Trophoblast cell (in vitro differentiated cells and primary cell): Measurements from ENCODE around the gene ALS2CL.

Experiments
- DNase-seq, 2 donors: peaks; one replicate each; pipeline ENCODE4 v3.0.0-alpha.2; 2016
- H2AFZ ChIP-seq: 2 replicates; pipeline ENCODE4 v1.6.1; 2013; ENCODE audit warnings: low read length, moderate library complexity, mild to moderate bottlenecking; ENCODE audit not compliant: insufficient read depth, poor library complexity
- H2AK5ac ChIP-seq: 2 replicates; pipeline ENCODE4 v1.6.1; 2013; ENCODE audit warnings: mild to moderate bottlenecking, low read length
- H2BK120ac ChIP-seq: 2 replicates; pipeline ENCODE4 v1.6.1; 2013; ENCODE audit warnings: low read length, mild to moderate bottlenecking, moderate library complexity; ENCODE audit not compliant: insufficient read depth, poor library complexity
- H2BK12ac ChIP-seq: 2 replicates; pipeline ENCODE4 v1.6.1; 2013; ENCODE audit warnings: mild to moderate bottlenecking, low read length, moderate library complexity
- H2BK5ac ChIP-seq: 2 replicates; pipeline ENCODE4 v1.6.1; 2013; ENCODE audit warnings: low read length, low read depth, moderate library complexity, mild to moderate bottlenecking; ENCODE audit not compliant: poor library complexity
- H3K14ac ChIP-seq: 2 replicates; pipeline ENCODE4 v1.6.1; 2013; ENCODE audit warnings: mild to moderate bottlenecking, low read length
- H3K18ac ChIP-seq: 2 replicates; pipeline ENCODE4 v1.6.1; 2013; ENCODE audit warnings: mild to moderate bottlenecking, low read length
- H3K23ac ChIP-seq: 2 replicates; pipeline ENCODE4 v1.6.1; 2013; ENCODE audit warnings: low read length
- H3K27ac ChIP-seq: 2 replicates; pipeline ENCODE4 v1.5.1; 2013; ENCODE audit warnings: low read depth, mild to moderate bottlenecking, inconsistent platforms, low read length, moderate library complexity
- H3K27me3 ChIP-seq: 2 replicates; pipeline ENCODE4 v1.6.1; 2013; ENCODE audit warnings: inconsistent platforms, mild to moderate bottlenecking, low read length, moderate library complexity; ENCODE audit not compliant: insufficient read depth
- H3K36me3 ChIP-seq, 2 experiments: 1 replicate in 1 of 2; 2 replicates in 1 of 2; pipeline ENCODE4 v1.6.1; 2013; ENCODE audit warnings: low read length in 2 of 2, mild to moderate bottlenecking in 2 of 2, moderate library complexity in 1 of 2; ENCODE audit not compliant: insufficient read depth in 2 of 2, control insufficient read depth in 1 of 2
- H3K4ac ChIP-seq: 2 replicates; pipeline ENCODE4 v1.6.1; 2013; ENCODE audit warnings: low read depth, mild to moderate bottlenecking, low read length, moderate library complexity
- H3K4me1 ChIP-seq, 2 experiments: 1 replicate in 1 of 2; 2 replicates in 1 of 2; pipeline ENCODE4 v1.6.1; 2013; ENCODE audit warnings: low read length in 2 of 2, mild to moderate bottlenecking in 2 of 2, moderate library complexity in 1 of 2; ENCODE audit not compliant: insufficient read depth in 2 of 2, control insufficient read depth in 1 of 2
- H3K4me2 ChIP-seq: 2 replicates; pipeline ENCODE4 v1.6.1; 2013; ENCODE audit warnings: inconsistent platforms, mild to moderate bottlenecking, low read length, moderate library complexity
- H3K4me3 ChIP-seq: 2 replicates; pipeline ENCODE4 v1.5.1; 2013; ENCODE audit warnings: mild to moderate bottlenecking, low read depth, low read length, inconsistent platforms
- H3K79me1 ChIP-seq: one replicate; pipeline ENCODE4 v1.6.1; 2013; ENCODE audit warnings: low read length
- H3K79me2 ChIP-seq: 2 replicates; pipeline ENCODE4 v1.6.1; 2013; ENCODE audit warnings: low read length, mild to moderate bottlenecking; ENCODE audit not compliant: control insufficient read depth, insufficient read depth, poor library complexity
- H3K9ac ChIP-seq: 2 replicates; pipeline ENCODE4 v1.6.1; 2013; ENCODE audit warnings: mild to moderate bottlenecking, low read length
- H3K9me3 ChIP-seq: 2 replicates; pipeline ENCODE4 v1.6.1; 2013; ENCODE audit warnings: low read depth, mild to moderate bottlenecking, control low read depth, inconsistent platforms, low read length; ENCODE audit not compliant: insufficient read depth
- H4K12ac ChIP-seq: 2 replicates; pipeline ENCODE4 v1.6.1; 2013; ENCODE audit warnings: low read depth, mild to moderate bottlenecking, low read length, moderate library complexity
- H4K8ac ChIP-seq: 2 replicates; pipeline ENCODE4 v1.6.1; 2013; ENCODE audit warnings: low read depth, mild to moderate bottlenecking, low read length, moderate library complexity
- H4K91ac ChIP-seq: one replicate; pipeline ENCODE4 v1.6.1; 2013; ENCODE audit warnings: low read depth, mild to moderate bottlenecking, low read length, moderate library complexity
- WGBS: extraction: QIAGEN DNeasy Blood & Tissue Kit; methylation state at CpG from one replicate; pipeline ENCODE4 v1.1.7; 2013; ENCODE audit warnings: missing lambda C conversion rate; ENCODE audit not compliant: insufficient read length, insufficient coverage; ENCODE audit errors: extremely low coverage; 5-methylcytosine and 5-hydroxymethylcytosine counted together

Gene ALS2CL

GRCh38 chr3:46673151-46674030 lies 20.1 kb downstream of the ALS2CL start:
- H3K9me3 ChIP-seq, result no peaks in the 10 kb centered on the region
- no peak overlapping the region for H2BK120ac ChIP-seq
- no peak for DNase-seq
- H3K23ac ChIP-seq, result no peak overlapping the region
- no peak overlapping the region for H2BK12ac ChIP-seq
- H3K4ac ChIP-seq, result no peak overlapping the region
- H3K36me3 ChIP-seq, result peaks cover 3 to 4% of the 10 kb centered on the region in 2 experiments
- no peak overlapping the region for H3K14ac ChIP-seq
- no peak overlapping the region for H2AK5ac ChIP-seq
- no peak overlapping the region for H3K4me2 ChIP-seq
- H3K79me1 ChIP-seq, result no peaks in the 10 kb centered on the region
- H3K4me1 ChIP-seq, result no peaks in the 10 kb centered on the region
- H4K8ac ChIP-seq, result no peak overlapping the region
- no peak overlapping the region for H2AFZ ChIP-seq
- no peaks in the 10 kb centered on the region for H3K79me2 ChIP-seq
- H4K12ac ChIP-seq, result no peak overlapping the region
- H3K18ac ChIP-seq, result no peak overlapping the region
- no peak overlapping the region for H2BK5ac ChIP-seq
- H3K4me3 ChIP-seq, result no peak overlapping the region
- H4K91ac ChIP-seq, result no peak overlapping the region
- no peak overlapping the region for H3K27ac ChIP-seq
- no CpG with 5 or more reads among the region's 10 CpGs for WGBS
- no peak overlapping the region for H3K9ac ChIP-seq
- H3K27me3 ChIP-seq, result no peaks in the 10 kb centered on the region

- no peaks in the 10 kb centered on the region for H3K27me3 ChIP-seq
- H3K79me2 ChIP-seq, result no peaks in the 10 kb centered on the region
- H4K8ac ChIP-seq, result no peak overlapping the region
- H3K27ac ChIP-seq, result no peak overlapping the region
- H3K4me2 ChIP-seq, result no peak overlapping the region
- no peak overlapping the region for H3K4me3 ChIP-seq
- whole genome bisulfite sequencing, result no CpG with 5 or more reads among the region's 6 CpGs
- H4K91ac ChIP-seq, result no peak overlapping the region
- H3K36me3 ChIP-seq, result peaks cover 3 to 4% of the 10 kb centered on the region in 2 experiments
- no peak overlapping the region for H2BK120ac ChIP-seq
- H3K9ac ChIP-seq, result no peak overlapping the region
- H4K12ac ChIP-seq, result no peak overlapping the region
- no peak overlapping the region for H2BK5ac ChIP-seq
- H3K9me3 ChIP-seq, result no peaks in the 10 kb centered on the region
- H2BK12ac ChIP-seq, result no peak overlapping the region
- H3K79me1 ChIP-seq, result no peaks in the 10 kb centered on the region
- H3K14ac ChIP-seq, result no peak overlapping the region
- DNase-seq, result no peak
- no peak overlapping the region for H2AK5ac ChIP-seq
- H3K18ac ChIP-seq, result no peak overlapping the region
- H3K23ac ChIP-seq, result no peak overlapping the region
- no peak overlapping the region for H3K4ac ChIP-seq
- no peaks in the 10 kb centered on the region for H3K4me1 ChIP-seq
- no peak overlapping the region for H2AFZ ChIP-seq
Observed at GRCh38 chr3:46672349-46672695, 21.2 kb downstream of the ALS2CL start.

GRCh38 chr3:46671541-46672348 lies 21.7 kb downstream of the ALS2CL start:
- Histone ChIP-seq H3K4me2 (no peak overlapping the region), H3K79me1 (no peaks in the 10 kb centered on the region), H3K79me2 (no peaks in the 10 kb centered on the region), H3K27me3 (no peaks in the 10 kb centered on the region), H3K9ac (no peak overlapping the region), H4K12ac (no peak overlapping the region), H2BK12ac (no peak overlapping the region), H2AFZ (no peak overlapping the region), H2BK5ac (no peak overlapping the region), H4K91ac (no peak overlapping the region), H3K27ac (no peak overlapping the region), H4K8ac (no peak overlapping the region), H3K23ac (no peak overlapping the region), H3K9me3 (peaks cover 3% of the 10 kb centered on the region), H3K4me1 (no peaks in the 10 kb centered on the region), H2AK5ac (no peak overlapping the region), H3K18ac (no peak overlapping the region), H3K4me3 (no peak overlapping the region), H3K14ac (no peak overlapping the region), H2BK120ac (no peak overlapping the region), H3K4ac (no peak overlapping the region), H3K36me3 (peaks cover 3 to 4% of the 10 kb centered on the region in 2 experiments)
- WGBS, result no CpG with 5 or more reads among the region's 25 CpGs
- DNase-seq, result no peak

GRCh38 chr3:46670891-46671427 lies 22.5 kb downstream of the ALS2CL start:
- Histone ChIP-seq H4K12ac (no peak overlapping the region), H2AK5ac (no peak overlapping the region), H4K8ac (no peak overlapping the region), H3K36me3 (peaks cover 3 to 4% of the 10 kb centered on the region in 2 experiments), H3K4me1 (no peaks in the 10 kb centered on the region), H3K9ac (no peak overlapping the region), H3K4me2 (no peak overlapping the region), H3K18ac (no peak overlapping the region), H3K14ac (no peak overlapping the region), H2BK12ac (no peak overlapping the region), H3K27ac (no peak overlapping the region), H4K91ac (no peak overlapping the region), H3K27me3 (no peaks in the 10 kb centered on the region), H2AFZ (no peak overlapping the region), H3K79me1 (no peaks in the 10 kb centered on the region), H2BK5ac (no peak overlapping the region), H3K4ac (no peak overlapping the region), H3K9me3 (peaks cover 3% of the 10 kb centered on the region), H2BK120ac (no peak overlapping the region), H3K79me2 (no peaks in the 10 kb centered on the region), H3K4me3 (no peak overlapping the region), H3K23ac (no peak overlapping the region)
- WGBS, result no CpG with 5 or more reads among the region's 4 CpGs
- DNase-seq, result no peak
